Thymus (tissue), 11 donors: Measurements from ENCODE around the gene PDSS2. TPM values are rescaled to one million over a fixed set of nuclear protein-coding genes. Genes with fewer than 3 reads are reported as not detected.
"Not testable (repeated sequence)": the region's sequence is repeated elsewhere in the genome, so short reads cannot be mapped to it uniquely, and the experiment has no call there.

Experiments
- DNase-seq, 9 donors: peaks; one replicate each; pipeline ENCODE4 v3.0.0-alpha.2; 2013; ENCODE audit warnings: low spot score in 9 of 9, low read depth in 6 of 9, missing footprints in 1 of 9
- H3K27ac ChIP-seq, 2 donors: one replicate each; pipeline ENCODE4 v1.5.1; 2013; ENCODE audit warnings: control low read depth in 1 of 2, low read depth in 1 of 2, low read length in 1 of 2, mild to moderate bottlenecking in 1 of 2, moderate library complexity in 1 of 2
- H3K27me3 ChIP-seq, 2 donors: one replicate each; pipeline ENCODE4 v1.5.1; 2013; ENCODE audit warnings: low read length in 1 of 2; ENCODE audit not compliant: control insufficient read depth in 2 of 2, insufficient read depth in 1 of 2
- H3K36me3 ChIP-seq, 2 donors: one replicate each; pipeline ENCODE4 v1.5.1; 2013; ENCODE audit warnings: low read length in 1 of 2, mild to moderate bottlenecking in 1 of 2, moderate library complexity in 1 of 2; ENCODE audit not compliant: control insufficient read depth in 2 of 2, insufficient read depth in 2 of 2
- H3K4me1 ChIP-seq, 2 donors: one replicate each; pipeline ENCODE4 v1.5.1; 2013; ENCODE audit warnings: low read length in 2 of 2; ENCODE audit not compliant: control insufficient read depth in 2 of 2, insufficient read depth in 2 of 2
- H3K4me3 ChIP-seq, 2 donors: one replicate each; pipeline ENCODE4 v1.5.1; 2013; ENCODE audit warnings: low read length in 2 of 2, control low read depth in 1 of 2, mild to moderate bottlenecking in 1 of 2
- H3K9me3 ChIP-seq, 2 donors: one replicate each; pipeline ENCODE4 v1.5.1; 2013; ENCODE audit warnings: low read length in 1 of 2, mild to moderate bottlenecking in 1 of 2; ENCODE audit not compliant: control insufficient read depth in 2 of 2, insufficient read depth in 1 of 2
- WGBS: extraction: QIAGEN DNeasy Blood & Tissue Kit; methylation state at CpG from one replicate; pipeline ENCODE4 v1.1.7; 2013; 5-methylcytosine and 5-hydroxymethylcytosine counted together
- polyA plus RNA-seq: library from polyadenylated mRNA; stranded (reverse); fragments of 200-250 nt; gene quantifications from one replicate; pipeline ENCODE4 v1.2.3, GENCODE V29; 2013
- total RNA-seq: library from RNA; stranded (reverse); fragments of 120-200 nt; gene quantifications from one replicate; pipeline ENCODE4 v1.2.4, GENCODE V29; 2013
- donor health status: healthy.

The PDSS2 gene
- total and polyA plus RNA-seq, 2 donors: 5.2 to 9.8 TPM

- H3K4me1 ChIP-seq, H3K27ac ChIP-seq, H3K9me3 ChIP-seq, H3K36me3 ChIP-seq, DNase-seq, H3K27me3 ChIP-seq, H3K4me3 ChIP-seq: not testable (repeated sequence)
- WGBS: 98% methylated on average over 6 of the region's 6 CpGs
These were observed 173.7 kb downstream of the PDSS2 start for GRCh38 chr6:107285683-107286082.

GRCh38 chr6:107284805-107285204 is 174.6 kb downstream of the PDSS2 start:
- DNase-seq: no peak
- no peaks in the 10 kb centered on the region for H3K27me3 ChIP-seq
- WGBS: 97% methylated on average over 1 of the region's 1 CpG
- H3K4me1 ChIP-seq: no peaks in the 10 kb centered on the region
- no peak overlapping the region for H3K27ac ChIP-seq
- no peaks in the 10 kb centered on the region for H3K9me3 ChIP-seq
- no peaks in the 10 kb centered on the region for H3K36me3 ChIP-seq
- no peak overlapping the region for H3K4me3 ChIP-seq

GRCh38 chr6:107280791-107281190 is 178.6 kb downstream of the PDSS2 start:
- Histone ChIP-seq H3K9me3 (no peaks in the 10 kb centered on the region), H3K36me3 (no peaks in the 10 kb centered on the region), H3K27me3 (no peaks in the 10 kb centered on the region), H3K27ac (no peak overlapping the region), H3K4me3 (no peak overlapping the region), H3K4me1 (no peaks in the 10 kb centered on the region)
- 99% methylated on average over 2 of the region's 2 CpGs for WGBS
- no peak for DNase-seq

GRCh38 chr6:107280001-107280400 is 179.4 kb downstream of the PDSS2 start:
- not testable (repeated sequence) for H3K9me3 ChIP-seq, H3K4me1 ChIP-seq, H3K27me3 ChIP-seq, DNase-seq, H3K36me3 ChIP-seq, H3K4me3 ChIP-seq, H3K27ac ChIP-seq
- WGBS: 97% methylated on average over 7 of the region's 7 CpGs

- no peak overlapping the region for H3K4me3 ChIP-seq
- H3K27me3 ChIP-seq: no peaks in the 10 kb centered on the region
- H3K36me3 ChIP-seq: no peaks in the 10 kb centered on the region
- H3K9me3 ChIP-seq: no peaks in the 10 kb centered on the region
- no peak overlapping the region for H3K27ac ChIP-seq
- no peak for DNase-seq
- 97% methylated on average over 2 of the region's 2 CpGs for WGBS
- no peaks in the 10 kb centered on the region for H3K4me1 ChIP-seq
These were observed 184.0 kb downstream of the PDSS2 start for GRCh38 chr6:107275330-107275865.

GRCh38 chr6:107274288-107274687 is 185.1 kb downstream of the PDSS2 start:
- DNase-seq: no peak
- no peaks in the 10 kb centered on the region for H3K27me3 ChIP-seq
- H3K4me1 ChIP-seq: no peaks in the 10 kb centered on the region
- H3K9me3 ChIP-seq: no peaks in the 10 kb centered on the region
- no peak overlapping the region for H3K4me3 ChIP-seq
- H3K36me3 ChIP-seq: no peaks in the 10 kb centered on the region
- WGBS: 96% methylated on average over 1 of the region's 1 CpG
- no peak overlapping the region for H3K27ac ChIP-seq

- Histone ChIP-seq H3K4me1 (no peaks in the 10 kb centered on the region), H3K36me3 (no peaks in the 10 kb centered on the region), H3K9me3 (no peaks in the 10 kb centered on the region), H3K4me3 (no peak overlapping the region), H3K27me3 (no peaks in the 10 kb centered on the region), H3K27ac (no peak overlapping the region)
- WGBS: 94% methylated on average over 2 of the region's 2 CpGs
- DNase-seq: no peak
These were observed 187.1 kb downstream of the PDSS2 start for GRCh38 chr6:107272246-107272645.

GRCh38 chr6:107271208-107271790 is 188.1 kb downstream of the PDSS2 start:
- DNase-seq: no peak
- H3K4me3 ChIP-seq: no peak overlapping the region
- H3K36me3 ChIP-seq: no peaks in the 10 kb centered on the region
- H3K9me3 ChIP-seq: no peaks in the 10 kb centered on the region
- H3K4me1 ChIP-seq: no peaks in the 10 kb centered on the region
- H3K27ac ChIP-seq: no peak overlapping the region
- H3K27me3 ChIP-seq: no peaks in the 10 kb centered on the region

GRCh38 chr6:107267634-107268033 is 191.7 kb downstream of the PDSS2 start:
- Histone ChIP-seq H3K9me3 (no peaks in the 10 kb centered on the region), H3K27me3 (no peaks in the 10 kb centered on the region), H3K36me3 (no peaks in the 10 kb centered on the region), H3K4me1 (no peaks in the 10 kb centered on the region), H3K27ac (no peak overlapping the region), H3K4me3 (no peak overlapping the region)
- WGBS: 97% methylated on average over 1 of the region's 1 CpG
- DNase-seq: no peak
